Kidney capillary endothelial cell (primary cell): ENCODE data around the gene ADO.
"Not testable (repeated sequence)": the region's sequence is repeated elsewhere in the genome, so short reads cannot be mapped to it uniquely, and the experiment has no call there.

Experiments
- DNase-seq: peaks from one replicate; pipeline ENCODE4 v3.0.0-alpha.2; 2018; ENCODE audit warnings: low spot score

The ADO gene

DNA sequence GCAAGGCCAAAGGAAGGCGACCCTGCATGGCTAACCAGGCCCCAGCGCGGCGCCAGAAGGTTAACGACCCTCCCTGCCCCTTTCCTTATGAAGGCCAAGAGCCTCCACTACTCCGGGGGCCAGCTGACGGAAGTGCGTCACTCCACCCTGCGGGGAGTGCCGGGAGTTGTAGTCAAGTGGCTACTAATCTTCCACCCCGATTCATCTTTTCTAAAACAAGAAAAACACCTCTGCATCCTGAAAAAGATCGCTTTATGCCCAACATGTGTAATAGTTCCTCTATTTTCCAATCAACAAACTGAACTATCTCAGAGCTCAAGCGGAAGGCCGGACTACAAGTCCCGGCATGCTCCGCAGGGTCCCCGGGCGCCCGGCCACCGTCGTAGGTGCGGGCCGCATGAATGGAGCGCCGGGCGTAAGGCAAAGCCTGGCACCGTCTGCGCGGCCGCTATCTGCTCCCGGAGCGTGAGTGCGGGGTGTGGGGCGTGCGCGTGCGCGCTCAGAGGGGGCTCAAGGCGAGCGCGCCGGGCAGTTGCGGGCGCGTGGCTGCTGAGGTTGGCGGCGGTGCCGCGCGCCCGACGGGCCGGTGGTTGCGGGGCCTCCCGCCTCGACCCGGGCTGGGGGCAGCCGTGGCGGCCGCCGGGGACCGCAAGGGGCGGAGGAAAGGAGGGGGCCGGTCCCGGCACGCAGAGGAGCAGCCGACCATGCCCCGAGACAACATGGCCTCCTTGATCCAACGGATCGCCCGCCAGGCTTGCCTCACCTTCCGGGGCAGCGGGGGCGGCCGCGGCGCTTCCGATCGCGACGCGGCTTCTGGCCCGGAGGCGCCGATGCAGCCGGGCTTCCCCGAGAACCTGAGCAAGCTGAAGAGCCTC lies at the start of gene ADO:
Gene ADO, plus strand, starts transcription at position 365 of the 875 bp plus-strand sequence. Its CDS starts 340 bp downstream, at position 705.
- peak; percentile 75 for DNase-seq

GRCh38 chr10:62754963-62755362 lies 49.6 kb upstream of the ADO start:
- no peak for DNase-seq

GRCh38 chr10:62755662-62756653 lies 48.6 kb upstream of the ADO start:
- DNase-seq, result no peak

- no peak for DNase-seq
Measured at GRCh38 chr10:62759599-62760175, 44.8 kb upstream of the ADO start.

DNA sequence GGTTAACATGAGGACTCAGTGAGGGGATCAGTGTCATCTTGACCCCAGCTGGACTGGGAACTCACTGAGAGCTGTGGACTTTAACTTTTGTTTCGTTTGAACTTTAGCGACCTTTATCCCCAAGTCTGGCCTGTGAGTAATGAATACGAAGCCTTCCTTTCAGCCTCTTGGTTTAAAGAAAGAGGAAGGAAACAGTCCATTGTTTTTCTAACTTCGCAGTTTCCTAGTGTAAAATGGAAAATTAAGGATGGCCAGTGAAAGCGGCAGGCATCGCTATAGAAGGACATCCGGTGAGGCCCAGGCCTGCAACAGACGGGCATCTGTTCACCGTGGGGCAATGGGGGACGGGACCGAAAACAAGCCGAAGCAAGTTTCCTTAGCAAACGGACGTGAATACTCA lies 44.1 kb upstream of the ADO start:
- DNase-seq, result peak; percentile 85

DNA sequence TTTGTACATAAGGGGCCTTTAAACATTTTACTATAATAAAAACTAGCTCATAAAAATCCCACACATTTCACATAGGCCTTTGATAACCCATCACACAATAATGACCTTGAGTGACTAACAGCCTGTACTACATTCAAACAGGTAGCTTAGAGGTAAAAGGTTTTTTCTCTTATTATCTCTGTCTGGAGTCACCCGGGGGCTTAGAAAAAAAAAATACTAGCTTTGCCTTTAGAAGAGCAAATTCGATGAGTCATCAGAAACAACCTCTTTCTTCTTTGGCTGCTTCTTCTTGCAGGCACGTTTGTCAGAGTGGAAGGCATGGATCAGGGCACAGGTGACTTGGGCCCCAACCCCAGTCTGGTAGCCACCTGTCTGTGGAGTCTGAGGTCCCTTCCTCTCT lies 43.4 kb upstream of the ADO start:
- peak; percentile 30 for DNase-seq

DNA sequence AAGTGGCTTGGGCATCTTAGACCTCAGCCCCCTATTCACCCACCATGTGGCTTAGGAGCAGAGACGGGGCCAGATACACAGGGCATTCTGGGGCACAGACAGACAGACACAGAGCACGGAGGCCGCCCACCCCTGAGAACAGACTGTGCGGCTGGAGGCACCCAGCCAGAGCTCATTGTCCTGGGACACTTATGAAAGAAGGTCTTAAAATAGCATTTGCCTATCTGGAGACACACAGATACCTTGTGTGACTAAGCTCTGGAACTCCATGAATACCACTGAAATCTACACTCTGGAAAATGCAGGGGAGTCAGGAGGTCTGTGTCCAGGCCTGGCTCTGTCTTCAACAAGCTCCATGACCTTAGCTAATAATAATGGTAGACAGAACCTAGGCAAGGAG lies 41.4 kb upstream of the ADO start:
- no peak for DNase-seq

GRCh38 chr10:62764011-62764410 lies 40.5 kb upstream of the ADO start:
- no peak for DNase-seq

- no peak for DNase-seq
Measured at GRCh38 chr10:62765726-62766125, 38.8 kb upstream of the ADO start.

DNA sequence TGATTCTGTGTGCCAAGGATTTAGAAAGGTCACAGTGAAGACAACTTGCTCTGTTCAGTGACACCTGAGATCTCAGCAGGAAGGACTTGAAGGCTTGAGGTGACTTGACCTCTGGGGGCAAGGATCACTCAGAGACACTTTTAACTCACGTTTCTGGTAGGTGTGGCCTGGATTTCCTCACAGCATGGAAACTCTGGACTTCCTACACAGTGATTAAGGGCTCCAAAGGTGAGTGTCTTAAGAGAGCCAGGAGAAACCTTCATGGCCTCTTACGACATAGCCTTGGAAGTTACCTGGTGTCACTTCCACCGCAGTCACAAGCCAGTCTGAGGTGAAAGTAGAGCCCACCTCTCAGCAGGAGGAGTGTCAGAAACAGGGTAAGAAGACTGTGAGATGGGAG lies 38.1 kb upstream of the ADO start:
- no peak for DNase-seq

DNA sequence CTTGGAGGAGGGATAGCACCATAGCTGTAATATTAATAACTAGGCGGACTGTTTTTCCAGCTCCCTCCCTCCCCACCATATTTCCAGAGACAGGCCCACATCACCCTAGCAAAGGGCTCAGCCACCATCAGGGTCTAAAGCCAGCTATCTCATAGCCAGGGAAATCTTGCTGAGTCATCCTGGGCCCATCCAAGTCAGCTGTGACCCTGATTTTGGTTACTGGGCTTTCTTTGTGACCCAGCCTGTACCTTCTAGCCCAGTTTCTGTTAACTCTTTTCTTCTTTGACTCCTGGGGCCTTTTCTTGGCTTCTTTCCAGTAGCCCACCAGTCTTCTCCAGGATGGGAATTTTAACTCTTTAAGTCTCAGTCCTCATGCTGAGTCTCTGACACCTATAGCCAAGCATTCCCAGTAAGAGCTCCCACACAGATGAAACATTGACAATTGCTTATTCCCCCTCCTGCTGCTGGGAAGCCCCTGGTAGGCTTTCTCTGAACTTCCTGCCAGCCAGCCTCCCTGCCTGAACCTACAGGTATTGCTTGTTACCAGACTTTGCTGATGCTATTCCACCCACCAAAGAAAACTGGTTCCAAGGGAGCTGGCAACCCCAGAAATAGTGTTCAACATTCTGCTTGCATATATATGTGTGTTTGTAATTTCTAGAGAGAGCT lies 34.8 kb upstream of the ADO start:
- DNase-seq, result no peak

DNA sequence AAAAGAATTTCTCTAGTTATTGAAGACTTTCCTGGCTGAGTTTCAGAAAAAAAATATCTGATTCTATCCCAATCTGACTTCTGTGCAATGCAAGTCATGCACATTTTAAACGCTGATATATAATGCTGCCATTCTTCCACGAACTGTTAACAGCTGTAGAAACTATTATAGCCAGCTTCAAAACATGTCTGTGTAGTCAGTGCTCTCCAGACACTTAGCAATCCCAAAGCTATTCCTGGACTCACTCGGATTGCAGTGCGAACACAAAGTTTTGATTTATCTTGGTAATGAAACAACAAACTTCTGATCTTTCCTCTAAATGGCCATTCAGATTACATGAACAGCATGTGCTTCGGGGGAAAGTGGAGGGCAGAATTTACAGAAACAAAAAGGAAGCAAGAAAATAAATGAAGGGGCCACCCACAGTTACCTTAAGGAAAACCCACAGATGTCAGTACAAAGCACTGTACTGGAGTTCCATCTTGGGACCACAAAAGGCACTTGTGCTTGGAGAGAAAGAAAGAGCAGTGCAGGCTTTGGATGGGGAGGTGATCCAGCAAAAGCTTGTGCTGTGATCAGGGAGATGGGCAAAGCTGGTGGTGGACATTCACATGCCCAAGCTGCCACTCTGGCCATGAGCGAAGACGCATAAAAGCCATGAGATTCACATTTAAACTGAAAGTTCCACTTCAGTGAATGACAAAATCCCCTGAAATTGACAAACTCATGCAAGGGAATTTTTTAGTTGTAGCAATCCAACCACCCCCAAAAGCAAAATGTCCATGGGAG lies 32.1 kb upstream of the ADO start:
- DNase-seq, result no peak

DNA sequence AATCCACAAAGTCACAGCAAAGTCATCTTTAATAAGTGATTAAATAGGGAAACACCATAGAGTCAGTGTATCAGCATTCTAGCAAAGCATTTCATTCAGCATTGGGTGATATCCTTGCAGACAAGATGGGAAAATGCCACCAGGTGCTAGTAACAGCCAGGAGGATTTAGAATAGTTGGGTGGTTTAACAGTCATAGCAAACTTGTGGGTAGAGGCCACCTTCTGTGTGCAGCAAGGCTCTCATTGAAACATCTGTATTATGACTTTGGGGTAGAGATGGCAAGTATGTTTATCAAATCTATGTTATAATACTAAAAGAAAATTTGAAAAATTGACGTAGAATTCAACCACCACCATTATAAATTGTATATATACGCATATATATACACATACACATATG lies 26.4 kb upstream of the ADO start:
- DNase-seq, result no peak

DNA sequence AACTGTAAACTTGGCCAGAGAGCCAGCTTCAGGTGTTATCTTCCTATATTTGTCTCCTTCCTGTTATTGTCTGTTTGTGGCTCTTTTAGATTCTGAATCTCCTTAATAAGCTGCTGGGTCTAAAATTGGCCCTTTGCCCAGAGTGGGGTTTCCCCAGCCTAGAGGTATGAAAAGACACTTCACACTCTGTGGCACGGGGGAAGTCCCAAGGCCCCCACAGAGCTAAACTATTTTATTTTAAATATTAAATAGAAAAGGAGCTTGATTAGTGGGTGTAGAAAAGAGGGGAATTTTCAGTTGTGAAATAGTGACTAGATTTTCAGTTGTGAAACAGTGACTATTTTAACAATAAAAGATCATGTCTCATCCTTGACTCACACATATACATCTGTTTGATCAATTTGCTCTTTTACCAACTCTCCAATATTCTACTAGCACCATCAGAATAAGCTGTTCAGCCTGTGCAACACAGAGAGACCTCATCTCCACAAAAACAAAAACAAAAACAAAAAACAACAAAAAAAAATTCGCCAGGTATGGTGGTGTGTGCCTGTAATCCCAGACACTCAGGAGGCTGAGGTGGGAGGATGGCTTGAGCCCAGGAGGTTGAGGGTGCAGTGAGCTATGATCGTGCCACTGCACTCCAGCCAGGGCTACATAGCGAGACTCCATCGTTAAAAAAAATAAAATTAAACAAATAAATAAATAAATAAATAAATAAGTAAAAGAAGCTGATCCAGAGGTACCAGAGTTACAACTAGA lies 24.9 kb upstream of the ADO start:
- DNase-seq, result no peak

GRCh38 chr10:62784537-62784936 lies 20.0 kb upstream of the ADO start:
- DNase-seq, result not testable (repeated sequence)

DNA sequence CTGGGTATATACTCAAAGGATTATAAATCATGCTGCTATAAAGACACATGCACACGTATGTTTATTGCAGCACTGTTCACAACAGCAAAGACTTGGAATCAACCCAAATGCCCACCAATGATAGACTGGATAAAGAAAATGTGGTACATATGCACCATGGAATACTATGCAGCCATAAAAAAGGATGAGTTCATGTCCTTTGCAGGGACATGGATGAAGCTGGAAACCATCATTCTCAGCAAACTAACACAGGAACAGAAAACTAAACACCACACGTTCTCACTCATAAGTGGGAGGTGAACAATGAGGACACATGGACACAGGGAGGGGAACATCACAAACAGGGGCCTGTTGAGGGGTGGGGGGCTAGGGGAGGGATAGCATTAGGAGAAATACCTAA lies 16.2 kb upstream of the ADO start:
- not testable (repeated sequence) for DNase-seq

DNA sequence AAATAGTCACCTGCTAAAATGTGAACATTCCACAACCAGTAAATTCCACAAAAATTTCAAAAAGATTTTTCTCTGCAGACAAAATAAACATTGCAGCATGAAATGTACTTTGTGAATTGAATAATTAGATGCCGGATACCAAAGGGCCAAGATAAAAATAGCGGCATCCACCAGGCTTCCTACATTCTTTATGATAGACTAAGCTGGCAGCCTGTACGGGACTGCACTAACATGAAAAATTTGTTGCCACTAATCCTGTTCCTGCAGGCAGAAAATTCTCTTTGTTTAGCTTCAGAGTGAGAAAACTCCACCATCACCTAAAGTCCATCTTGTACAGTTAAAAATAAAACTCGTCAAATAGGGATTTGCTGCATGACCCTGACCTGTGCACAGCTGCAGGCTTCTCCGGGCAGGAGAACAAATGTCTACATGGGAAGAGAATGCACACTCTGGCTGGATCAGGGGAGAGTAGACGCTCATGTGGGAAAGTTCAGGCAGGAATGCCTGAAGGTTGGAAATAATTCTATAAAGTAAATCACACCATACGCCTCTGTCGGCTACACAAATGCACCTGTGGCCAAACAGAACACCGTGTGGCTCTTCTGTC lies 15.6 kb upstream of the ADO start:
- no peak for DNase-seq

- DNase-seq, result no peak
Measured at GRCh38 chr10:62790019-62790555, 14.4 kb upstream of the ADO start.

GRCh38 chr10:62790571-62790970 lies 13.9 kb upstream of the ADO start:
- no peak for DNase-seq

DNA sequence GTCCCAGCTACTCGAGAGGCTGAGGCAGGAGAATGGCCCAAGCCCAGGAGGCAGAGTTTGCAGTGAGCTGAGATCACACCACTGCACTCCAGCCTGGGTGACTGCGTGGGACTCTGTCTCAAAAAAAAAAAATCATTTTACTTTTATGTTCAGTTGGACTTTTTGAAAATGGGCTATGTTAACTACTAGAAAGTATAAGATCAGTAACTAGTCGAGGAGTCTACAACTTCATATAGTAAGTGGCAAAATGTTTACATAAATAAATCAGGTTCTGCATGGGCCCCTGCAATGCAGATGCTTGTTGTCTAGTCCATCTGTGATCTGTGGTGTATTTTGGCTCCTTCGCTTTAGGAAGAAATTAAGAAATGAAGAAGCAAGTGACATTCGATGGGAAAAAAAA lies 12.3 kb upstream of the ADO start:
- no peak for DNase-seq
